Myocyte (in vitro differentiated cells): Measurements from ENCODE around the gene POLR3A. TPM values are rescaled to one million over a fixed set of nuclear protein-coding genes. Genes with fewer than 3 reads are reported as not detected.
"Not testable (repeated sequence)": the region's sequence is repeated elsewhere in the genome, so short reads cannot be mapped to it uniquely, and the experiment has no call there.

ENCODE experiments used
- DNase-seq: peaks from one replicate; pipeline ENCODE4 v3.0.0-alpha.2; 2012; ENCODE audit warnings: low read depth
- total RNA-seq: library from RNA; depleted of rRNA; stranded (reverse); fragments of >200 nt; gene quantifications from 2 replicates; pipeline ENCODE4 v1.2.3, GENCODE V29; 2014

The POLR3A gene
- total RNA-seq, 1 donor from 2014 or later, result 13.2 TPM

DNA sequence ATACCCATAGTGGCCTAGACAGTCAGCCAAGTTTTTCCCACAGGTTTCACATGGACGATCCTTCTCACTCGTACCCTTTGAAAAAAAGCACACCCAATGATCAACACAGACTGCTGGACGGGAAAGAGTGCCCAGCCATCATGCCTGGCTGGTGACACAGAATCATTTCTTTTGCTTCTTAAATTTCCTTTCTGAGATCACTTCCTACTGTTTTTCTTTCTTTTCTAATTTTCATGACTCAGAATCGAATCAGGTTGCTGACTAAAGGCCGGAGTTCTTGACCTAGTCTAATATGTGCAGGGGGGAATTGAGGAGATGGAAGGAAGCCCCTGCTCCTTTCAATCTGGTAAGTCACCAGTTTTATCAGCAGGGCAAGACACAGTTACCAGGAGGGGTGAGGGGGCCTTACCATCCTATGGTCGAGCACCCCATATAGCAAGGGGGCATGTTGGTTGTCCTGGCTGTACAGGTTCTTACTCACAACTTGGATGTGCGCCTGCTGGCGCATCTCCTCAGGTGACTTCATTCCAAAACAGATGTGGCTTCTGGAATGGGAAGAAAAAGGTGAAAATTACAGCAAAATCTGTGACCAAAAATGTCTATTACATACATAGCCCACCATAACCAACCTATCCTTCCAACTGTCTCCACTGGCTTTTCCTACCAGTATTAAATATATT lies 3.5 kb downstream of the POLR3A start:
- DNase-seq, result no peak

DNA sequence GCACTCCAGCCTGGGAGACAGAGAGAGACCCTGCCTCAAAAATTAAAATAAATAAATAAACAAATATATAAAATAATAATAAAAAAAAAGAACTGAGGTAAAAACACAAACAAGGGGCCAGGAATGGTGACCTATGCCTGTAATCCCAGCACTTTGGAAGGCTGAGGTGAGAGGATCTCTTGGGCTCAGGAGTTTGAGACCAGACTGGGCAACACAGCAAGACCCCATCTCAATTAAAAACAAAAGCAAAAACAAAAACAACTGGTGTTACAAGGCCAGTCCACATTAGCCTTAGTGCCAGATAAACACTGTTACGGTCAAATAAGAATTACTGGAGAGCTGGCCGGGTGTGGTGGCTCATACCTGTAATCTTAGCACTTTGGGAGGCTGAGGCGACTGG lies 5.6 kb downstream of the POLR3A start:
- no peak for DNase-seq

DNA sequence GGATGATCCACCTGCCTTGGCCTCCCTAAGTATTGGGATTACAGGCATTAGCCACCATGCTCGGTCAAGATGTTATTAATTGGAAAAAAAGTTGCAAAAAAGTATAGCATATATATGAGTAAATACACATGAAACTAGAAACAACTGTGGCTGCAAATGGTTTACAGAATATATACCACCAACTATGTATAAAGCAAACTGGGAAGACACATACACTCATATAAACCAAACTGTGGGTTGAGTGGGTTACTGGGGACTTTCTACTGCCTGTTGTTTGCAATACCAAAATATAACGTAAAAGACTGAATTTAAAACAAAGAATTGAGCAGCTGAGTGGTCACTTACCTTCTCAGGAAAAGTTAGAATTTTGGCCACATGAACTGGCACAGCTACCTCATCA lies 8.1 kb downstream of the POLR3A start:
- DNase-seq, result no peak

DNA sequence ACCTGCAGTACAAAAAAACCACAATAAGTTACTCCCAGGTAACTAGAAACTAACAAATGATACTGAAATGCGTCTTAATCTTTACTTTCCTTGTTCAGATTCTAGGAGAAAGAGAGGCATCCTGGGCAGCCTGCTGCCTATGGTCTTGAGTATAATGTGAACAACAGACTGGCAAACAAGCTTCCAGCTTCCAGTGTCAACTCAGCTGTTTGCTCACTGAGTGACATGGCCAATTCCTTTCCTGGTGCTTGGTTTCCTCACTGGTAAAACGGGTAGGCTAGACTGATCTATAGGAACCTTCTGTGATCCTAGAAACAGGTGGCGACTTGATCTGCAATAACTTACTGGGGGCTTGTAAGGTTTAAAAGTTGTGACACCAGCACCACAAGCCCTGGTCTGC lies 10.1 kb downstream of the POLR3A start:
- no peak for DNase-seq

DNA sequence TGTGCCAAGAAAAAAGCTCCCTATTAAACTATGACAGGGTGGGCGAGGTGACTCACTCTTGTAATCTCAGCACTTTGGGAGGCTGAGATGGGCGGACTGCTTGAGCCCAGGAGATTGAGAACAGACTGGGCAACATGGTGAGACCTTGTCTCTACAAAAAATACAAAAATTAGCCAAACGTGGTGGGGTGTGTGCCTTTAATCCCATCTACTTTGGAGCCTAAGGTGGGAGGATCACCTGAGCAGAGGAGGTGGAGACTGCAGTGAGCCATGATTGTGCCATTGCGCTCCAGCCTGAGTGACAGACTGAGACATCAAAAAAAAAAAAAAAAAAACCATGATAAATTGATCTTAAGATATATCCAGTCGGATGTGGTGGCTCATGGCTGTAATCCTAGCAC lies 11.5 kb downstream of the POLR3A start:
- DNase-seq, result no peak

DNA sequence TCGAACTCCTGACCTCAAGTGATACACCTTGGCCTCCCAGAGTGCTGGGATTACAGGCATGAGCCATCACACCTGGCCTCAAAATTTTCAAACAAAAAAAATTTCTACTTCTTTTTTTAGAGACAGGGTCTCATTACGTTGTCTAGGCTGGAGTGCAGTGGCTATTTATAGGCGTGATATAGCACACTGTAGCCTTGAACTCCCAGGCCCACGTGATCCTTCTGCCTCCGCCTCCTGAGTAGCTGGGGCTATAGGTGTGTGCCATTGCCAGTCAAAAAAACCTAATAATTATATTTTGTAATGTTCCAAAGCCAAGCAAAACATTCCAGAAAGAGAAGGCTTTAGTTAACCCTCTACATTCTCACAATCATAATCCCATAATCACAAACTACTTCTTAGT lies 13.8 kb downstream of the POLR3A start:
- DNase-seq, result no peak

DNA sequence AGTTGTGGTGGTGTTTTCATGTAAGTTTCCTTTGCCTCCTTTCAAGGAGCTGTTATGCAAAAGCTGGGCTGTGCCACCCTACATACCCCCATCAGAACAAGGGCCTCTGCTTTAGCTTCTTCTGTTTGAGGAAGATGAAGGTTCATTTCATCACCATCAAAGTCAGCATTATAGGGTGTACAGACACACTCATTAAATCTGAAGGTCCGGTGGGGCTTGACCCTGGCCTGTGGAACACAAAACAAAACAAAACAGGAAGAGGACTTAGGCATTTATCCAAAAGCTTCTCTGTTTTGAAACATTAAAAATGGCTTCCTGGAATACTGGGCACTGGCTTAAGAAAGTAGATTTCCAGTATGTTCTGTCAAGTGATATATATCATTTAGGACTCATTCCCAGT lies 15.8 kb downstream of the POLR3A start:
- DNase-seq, result no peak

DNA sequence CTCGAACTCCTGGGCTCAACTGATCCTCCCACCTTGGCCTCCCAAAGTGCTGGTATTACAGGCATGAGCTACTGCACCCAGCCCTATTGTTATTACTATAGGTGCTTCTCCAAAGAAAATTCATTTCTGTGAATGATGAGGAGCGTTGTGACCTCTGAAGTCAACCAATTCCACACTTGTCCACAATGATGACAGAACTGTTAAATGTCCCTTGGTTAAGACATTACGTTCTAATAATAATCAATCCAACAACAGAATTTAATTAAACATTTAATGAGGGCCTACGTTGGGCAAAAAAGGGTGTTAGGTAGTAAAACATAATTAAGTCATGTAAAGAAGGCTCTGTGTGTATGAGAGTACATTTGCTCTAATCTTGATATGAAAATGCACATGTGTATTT lies 18.2 kb downstream of the POLR3A start:
- no peak for DNase-seq

DNA sequence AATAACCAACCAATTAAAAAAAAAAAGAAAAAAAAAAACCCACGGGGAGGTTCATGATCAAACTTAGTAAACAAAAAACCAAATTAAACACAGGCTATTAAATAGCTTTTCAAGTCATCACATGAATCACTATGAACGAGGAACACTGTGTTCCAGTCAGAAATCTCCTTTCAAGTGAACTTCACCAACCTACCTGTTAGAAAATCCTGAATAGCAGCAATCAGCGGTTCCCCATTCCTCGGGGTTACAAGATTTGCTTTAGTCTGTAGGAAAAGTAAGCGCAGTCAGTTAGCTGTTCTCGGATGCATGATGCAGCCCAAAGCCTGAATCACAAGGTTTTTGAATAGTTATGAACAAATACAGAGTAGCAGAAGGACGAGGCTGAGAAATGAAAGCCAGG lies 19.0 kb downstream of the POLR3A start:
- no peak for DNase-seq

DNA sequence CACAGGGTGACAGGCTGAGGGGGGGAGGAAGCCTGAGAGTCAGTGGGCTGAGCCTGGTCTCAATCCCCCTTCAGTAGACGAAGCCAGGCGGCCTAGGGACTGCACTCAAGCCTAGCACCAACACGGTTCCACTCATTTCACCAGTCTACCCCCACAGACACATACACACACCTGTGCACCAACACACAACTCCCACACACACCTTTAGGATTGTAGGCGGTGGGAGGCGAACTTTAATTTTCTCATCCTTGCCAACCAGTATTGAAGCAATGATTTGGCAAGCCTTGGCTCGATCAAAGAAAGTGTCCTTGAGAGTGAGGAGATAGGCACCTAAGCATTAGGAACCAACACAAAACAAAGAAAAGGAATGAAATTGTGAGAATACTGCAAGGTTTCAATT lies 19.7 kb downstream of the POLR3A start:
- no peak for DNase-seq

DNA sequence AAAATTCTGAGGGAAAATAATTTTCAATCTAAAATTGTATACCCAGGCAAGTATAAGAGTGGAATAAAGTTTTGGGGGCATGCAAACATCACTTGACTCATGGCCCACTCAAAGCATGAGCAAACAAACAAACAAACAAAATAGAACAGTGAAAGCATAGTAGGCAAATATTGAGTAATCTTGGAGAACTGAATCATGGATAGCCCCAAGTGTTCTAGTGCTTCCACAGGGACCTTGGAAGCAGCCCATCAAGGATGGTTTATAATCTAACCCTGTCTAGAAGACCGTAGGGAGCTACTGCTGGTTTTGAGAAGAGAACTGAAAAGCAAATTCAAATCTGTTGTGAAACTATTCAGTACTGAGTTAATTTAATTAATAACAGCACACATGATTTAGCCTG lies 22.1 kb downstream of the POLR3A start:
- DNase-seq, result no peak

DNA sequence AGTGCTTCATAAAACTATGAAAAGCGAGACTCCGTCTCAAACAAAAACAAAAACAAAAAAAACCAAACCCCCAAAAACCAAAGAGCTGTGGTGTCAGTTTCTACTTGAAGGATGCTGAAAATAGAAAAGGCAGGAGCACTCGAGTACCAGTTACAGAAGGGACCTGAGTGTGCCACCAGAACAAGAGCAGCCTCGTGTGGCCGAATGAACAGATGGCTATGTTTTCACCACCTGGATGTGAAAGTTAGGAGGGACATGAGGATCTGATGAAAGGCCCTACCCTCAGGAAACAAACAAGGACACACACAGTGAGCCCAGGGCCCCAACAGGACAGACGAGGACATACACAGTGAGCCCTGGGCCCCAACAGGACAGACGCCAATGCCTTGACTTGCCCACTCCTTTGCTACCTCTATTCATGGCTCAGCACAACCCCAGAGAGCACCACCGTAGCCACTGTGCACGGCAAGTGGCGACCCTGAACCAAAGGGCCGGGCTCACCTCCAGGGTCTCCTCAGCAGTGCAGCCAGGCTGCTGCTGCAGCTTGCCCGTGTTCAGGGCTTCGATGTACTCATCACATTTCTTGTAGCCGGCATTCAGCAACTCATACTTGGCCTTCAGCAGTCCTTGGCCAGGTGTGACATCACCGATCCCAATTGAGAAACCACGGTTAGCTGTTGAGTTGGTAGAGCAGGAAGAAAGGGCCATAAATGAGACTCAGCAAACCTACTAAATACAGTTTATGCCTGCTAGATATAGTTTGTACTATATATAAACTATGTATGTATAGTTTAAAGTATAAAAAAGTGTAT lies 24.9 kb downstream of the POLR3A start:
- peak; percentile 22 for DNase-seq

DNA sequence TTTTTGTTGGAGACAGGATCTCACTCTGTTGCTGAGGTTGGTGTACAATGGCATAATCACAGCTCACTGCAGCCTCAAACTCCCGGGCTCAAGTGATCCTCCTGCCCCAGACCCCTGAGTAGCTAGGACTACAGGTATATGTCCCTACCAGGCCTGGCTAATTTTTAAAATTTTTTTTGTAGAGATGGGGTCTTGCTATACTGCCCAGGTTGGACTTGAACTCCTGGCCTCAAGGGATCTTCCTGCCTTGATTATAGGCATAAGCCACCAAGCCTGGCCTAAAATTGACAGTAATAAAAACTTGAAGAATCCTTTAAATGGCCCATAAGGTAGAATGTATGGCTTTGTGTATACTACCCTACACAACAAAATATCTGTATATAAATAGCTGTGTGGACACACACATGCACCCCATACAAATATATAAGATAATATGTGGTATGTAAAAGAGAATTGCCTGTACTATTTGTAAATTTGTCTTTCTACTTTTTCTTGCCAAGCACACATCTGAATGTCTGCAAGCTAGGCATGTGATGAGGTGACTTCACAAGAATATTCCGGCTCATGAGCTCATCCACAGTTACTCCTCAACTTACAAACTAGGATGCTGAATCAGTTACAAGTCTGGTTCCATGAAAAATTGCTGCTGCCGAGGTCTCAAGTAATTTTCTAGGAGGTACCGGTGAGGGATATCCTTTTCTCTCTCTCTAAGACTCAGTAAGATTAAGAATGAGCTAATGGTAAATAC lies 26.6 kb downstream of the POLR3A start:
- DNase-seq, result peak; percentile 14

DNA sequence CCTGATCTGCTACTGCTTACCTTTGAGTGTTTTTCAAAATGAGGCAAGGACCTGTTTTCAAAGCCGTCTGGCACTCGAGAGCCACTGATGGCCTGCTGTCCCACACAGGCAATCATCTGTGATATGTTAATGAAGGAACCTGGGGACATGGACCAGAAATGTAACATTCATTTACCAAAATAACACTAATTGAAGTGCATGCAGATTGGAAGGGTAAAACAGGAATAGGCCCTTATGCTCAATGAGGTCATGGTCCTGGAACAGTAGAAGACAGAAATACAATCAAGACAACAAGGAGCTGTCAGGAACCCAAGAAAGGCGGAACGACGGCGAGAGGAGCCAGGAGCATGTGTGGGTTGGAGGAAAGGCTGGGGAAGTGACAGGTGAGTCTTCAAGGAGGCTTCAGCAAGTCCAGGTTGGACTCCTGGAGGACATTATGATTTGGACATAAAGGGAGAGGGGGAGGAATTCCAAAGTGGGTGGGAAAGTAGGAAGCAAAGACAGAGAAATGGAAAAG lies 28.3 kb downstream of the POLR3A start:
- no peak for DNase-seq

DNA sequence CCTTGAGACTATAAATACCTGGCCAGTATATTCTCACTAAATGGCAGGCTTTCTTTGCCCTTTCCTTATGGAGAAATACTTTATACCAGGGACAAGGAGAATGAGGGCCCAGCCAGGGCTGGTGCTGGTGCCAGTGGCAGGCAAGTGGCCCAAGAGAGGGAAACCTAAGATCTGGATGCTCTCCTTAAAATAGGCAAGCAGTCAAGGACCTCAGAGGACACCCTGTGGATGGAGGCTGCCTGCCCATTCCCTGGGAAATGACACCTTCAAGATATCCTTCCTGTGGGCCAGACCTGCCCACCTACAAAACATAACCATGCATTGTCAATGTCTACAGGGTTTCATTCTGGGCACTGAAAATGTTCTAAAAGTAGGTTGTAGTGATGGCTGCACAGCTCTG lies 29.1 kb downstream of the POLR3A start:
- no peak for DNase-seq

DNA sequence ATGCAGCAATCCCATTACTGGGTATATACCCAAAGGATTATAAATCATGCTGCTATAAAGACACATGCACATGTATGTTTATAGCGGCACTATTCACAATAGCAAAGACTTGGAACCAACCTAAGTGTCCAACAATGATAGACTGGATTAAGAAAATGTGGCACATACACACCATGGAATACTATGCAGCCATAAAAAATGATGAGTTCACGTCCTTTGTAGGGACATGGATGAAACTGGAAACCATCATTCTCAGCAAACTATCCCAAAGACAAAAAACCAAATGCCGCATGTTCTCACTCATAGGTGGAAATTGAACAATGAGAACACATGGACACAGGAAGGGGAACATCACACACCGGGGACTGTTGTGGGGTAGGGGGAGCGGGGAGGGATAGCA lies 30.5 kb downstream of the POLR3A start:
- not testable (repeated sequence) for DNase-seq

DNA sequence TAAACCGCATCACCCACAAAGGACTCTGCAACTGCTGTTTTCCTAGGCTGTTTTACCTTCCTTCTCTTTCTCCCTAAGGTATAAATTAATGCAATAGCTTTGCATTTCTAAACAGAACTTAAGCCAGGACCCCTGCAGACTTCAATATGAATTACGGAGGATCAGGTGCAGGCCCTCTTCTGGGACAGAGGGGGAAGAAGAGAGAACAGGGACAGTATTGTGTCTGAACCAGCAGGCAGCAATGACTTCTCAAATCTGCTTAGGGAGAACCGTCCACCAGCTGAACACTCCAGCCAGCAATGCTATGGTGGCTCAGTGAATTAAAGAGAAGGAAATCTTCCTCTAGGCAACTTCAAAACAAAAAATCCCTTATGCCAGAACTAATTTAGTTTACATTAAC lies 35.7 kb downstream of the POLR3A start:
- no peak for DNase-seq

DNA sequence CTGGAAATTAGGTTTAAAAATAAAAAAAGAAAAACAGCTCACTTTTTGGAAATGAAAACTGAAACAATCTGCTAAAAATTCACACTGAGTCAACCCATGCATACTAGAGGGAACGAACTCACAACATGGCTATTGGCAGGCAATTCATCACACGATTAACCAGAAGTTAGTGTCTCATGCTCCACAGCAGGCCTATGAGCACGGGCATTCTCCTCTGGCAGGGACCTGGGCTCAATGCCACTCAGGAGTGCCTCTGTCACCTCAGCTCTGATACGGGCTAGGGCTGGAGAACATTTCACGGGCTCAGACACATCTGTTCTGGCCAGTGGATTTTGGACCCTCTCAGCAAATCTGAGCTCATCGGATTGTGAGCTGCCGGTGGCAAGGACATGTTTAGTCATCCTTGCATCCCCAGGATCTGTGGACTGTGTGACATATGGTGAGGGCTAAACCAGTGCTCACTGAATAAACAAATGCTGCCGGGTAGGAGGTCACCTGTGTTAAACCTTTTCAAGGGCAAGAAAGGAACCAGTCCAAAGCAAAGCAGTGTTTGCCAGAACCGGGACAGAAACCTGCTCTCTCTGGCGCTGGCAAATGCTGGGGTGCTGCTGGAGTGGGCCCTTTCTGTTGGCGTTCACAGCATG lies 40.1 kb downstream of the POLR3A start:
- peak; percentile 21 for DNase-seq

DNA sequence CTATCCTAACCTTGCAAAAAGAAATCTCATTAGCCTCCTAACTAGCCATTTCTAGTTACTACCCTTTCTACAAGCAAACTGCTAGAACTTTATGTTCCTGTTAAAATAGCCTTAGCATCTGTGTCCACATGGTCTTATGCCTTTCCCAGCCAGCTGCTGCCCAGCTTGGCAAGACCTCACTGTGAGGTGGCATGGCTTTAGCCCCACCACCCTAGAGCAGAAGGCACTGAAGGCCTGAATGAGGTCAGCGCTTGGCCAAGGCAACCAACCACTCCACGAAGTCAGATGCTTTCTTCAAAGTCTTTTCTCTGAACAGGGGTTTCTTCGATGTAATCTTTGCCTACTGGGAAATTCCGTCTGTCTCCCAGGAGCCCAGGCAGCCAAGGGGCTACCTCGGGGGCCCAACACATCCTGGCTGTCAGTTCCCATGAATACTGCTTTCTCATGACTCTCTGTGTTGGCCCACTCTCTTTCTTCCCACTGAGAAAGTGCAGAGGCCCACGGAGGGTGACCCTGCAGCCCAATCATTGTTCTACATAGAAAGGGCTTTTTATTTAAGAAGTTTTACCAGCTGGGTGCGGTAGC lies 41.6 kb downstream of the POLR3A start:
- peak; percentile 80 for DNase-seq

DNA sequence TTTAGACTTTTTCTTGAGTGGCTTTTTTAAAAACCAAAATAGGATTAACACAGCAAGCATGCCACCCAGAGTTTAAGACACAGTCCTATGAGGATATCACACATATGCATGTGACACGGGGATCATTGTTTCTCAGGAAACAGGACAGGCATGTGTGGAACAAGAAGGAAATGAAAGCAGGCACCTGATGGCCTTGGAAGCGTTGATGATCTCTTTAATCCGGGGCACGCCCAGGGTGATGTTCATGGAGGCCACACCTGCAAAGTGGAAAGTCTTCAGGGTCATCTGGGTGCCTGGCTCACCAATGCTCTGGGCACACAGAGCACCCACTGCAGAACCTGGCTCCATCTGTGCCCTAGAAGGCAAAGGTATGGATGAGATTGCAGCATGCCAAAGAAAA lies 44.3 kb downstream of the POLR3A start:
- DNase-seq, result no peak
